OCI-LY7 (cell line): ENCODE data around the gene ICAM2. TPM values are rescaled to one million over a fixed set of nuclear protein-coding genes. Genes with fewer than 3 reads are reported as not detected.
A peak's percentile ranks its signal among the peaks of the same experiment; 100 is the strongest.

Source experiments
- BruUV-seq: library from RNA; stranded (reverse); fragments of 400-500 nt; replicated peaks from 2 replicates; lab custom pipeline; 2021; lab: Mats Ljungman, UMichigan
- CTCF ChIA-PET: fragments of 300-600 bp; sonication (Branson Sonifier 250); formaldehyde crosslinking; loops from one replicate; lab custom pipeline; 2022; ENCODE audit warnings: antibody characterized with exemption; ENCODE audit not compliant: unreplicated experiment; lab: Charles Lee
- POLR2A ChIA-PET: fragments of 300-600 bp; sonication (Branson Sonifier 250); formaldehyde crosslinking; loops from one replicate; lab custom pipeline; 2022; ENCODE audit warnings: antibody characterized with exemption; lab: Charles Lee
- DNase-seq: peaks from one replicate; pipeline ENCODE4 v3.0.0-alpha.2; 2015; ENCODE audit warnings: low spot score
- H2AFZ ChIP-seq: fragments of 200-600 bp; sonication (generic), shearing (Covaris generic); 2 replicates; pipeline ENCODE4 v1.6.1; 2014; ENCODE audit warnings: mild to moderate bottlenecking, antibody characterized with exemption, low read length, moderate library complexity
- H3K27ac ChIP-seq: fragments of 200-600 bp; sonication (generic); 2 replicates; pipeline ENCODE4 v1.5.1; 2014; ENCODE audit warnings: mixed run types, low read depth, mild to moderate bottlenecking, moderate library complexity, low read length, inconsistent platforms; ENCODE audit not compliant: poor library complexity, severe bottlenecking
- H3K36me3 ChIP-seq: fragments of 200-600 bp; sonication (generic); 2 replicates; pipeline ENCODE4 v1.6.1; 2014; ENCODE audit warnings: mild to moderate bottlenecking, antibody characterized with exemption, low read length, moderate library complexity, mixed read lengths; ENCODE audit not compliant: insufficient read depth
- H3K4me1 ChIP-seq: fragments of 200-600 bp; sonication (generic); 2 replicates; pipeline ENCODE4 v1.5.1; 2014; ENCODE audit warnings: mild to moderate bottlenecking, low read length; ENCODE audit not compliant: insufficient read depth, poor library complexity, severe bottlenecking
- H3K4me2 ChIP-seq: fragments of 200-600 bp; sonication (generic); 2 replicates; pipeline ENCODE4 v1.6.1; 2014; ENCODE audit warnings: mild to moderate bottlenecking, low read length
- H3K4me3 ChIP-seq: fragments of 200-600 bp; sonication (generic); 2 replicates; pipeline ENCODE4 v1.5.1; 2014; ENCODE audit warnings: mild to moderate bottlenecking, low read depth, low read length; ENCODE audit not compliant: poor library complexity, severe bottlenecking
- H3K79me2 ChIP-seq: fragments of 200-600 bp; sonication (generic); 2 replicates; pipeline ENCODE4 v1.6.1; 2016; ENCODE audit warnings: low read depth, mild to moderate bottlenecking, low read length, moderate library complexity, mixed read lengths; ENCODE audit not compliant: insufficient read depth
- H3K9me2 ChIP-seq: fragments of 200-600 bp; sonication (generic); 2 replicates; pipeline ENCODE4 v1.6.1; 2016; ENCODE audit warnings: mild to moderate bottlenecking, low read length, mixed read lengths; ENCODE audit not compliant: insufficient read depth
- H3K9me3 ChIP-seq: fragments of 200-600 bp; sonication (generic); 2 replicates; pipeline ENCODE4 v1.6.1; 2014; ENCODE audit warnings: mild to moderate bottlenecking, mixed run types, low read length, mixed read lengths
- H4K20me1 ChIP-seq: fragments of 200-600 bp; sonication (generic); 2 replicates; pipeline ENCODE4 v1.6.1; 2014; ENCODE audit warnings: mild to moderate bottlenecking, antibody characterized with exemption, low read length, moderate library complexity, mixed read lengths; ENCODE audit not compliant: insufficient read depth
- EZH2phosphoT487 ChIP-seq: fragments of 200-600 bp; sonication (generic); IDR thresholded peaks from 2 replicates; pipeline ENCODE4 v1.6.1; 2018; ENCODE audit warnings: low read depth, borderline replicate concordance, mild to moderate bottlenecking, mixed run types, antibody characterized with exemption, low read length, moderate library complexity, mixed read lengths
- intact Hi-C: fragments of 100-400 bp; cut with micrococcal nuclease; formaldehyde crosslinking; loops from one replicate; pipeline ENCODE4 v1.10.0; 2022; ENCODE audit not compliant: unreplicated experiment
- total RNA-seq, 2 experiments: library from RNA; depleted of rRNA in 1 of 2; stranded (reverse); fragments of >200 nt in 1 of 2; shearing (Covaris generic) in 1 of 2; gene quantifications; 2 replicates each; pipeline ENCODE4 v1.2.3, GENCODE V29; 2014 to 2022
- TF ChIP-seq, protein P1 (sequence below): fragments of 200-600 bp; sonication (generic); conservative IDR thresholded peaks from 2 replicates; pipeline ENCODE4 v1.5.1; 2014; ENCODE audit warnings: mild to moderate bottlenecking, antibody characterized with exemption, low read length, moderate library complexity, mixed read lengths

The ICAM2 gene
- total RNA-seq, 2 experiments from 2014 or later: 88.7 to 112 TPM

DNA sequence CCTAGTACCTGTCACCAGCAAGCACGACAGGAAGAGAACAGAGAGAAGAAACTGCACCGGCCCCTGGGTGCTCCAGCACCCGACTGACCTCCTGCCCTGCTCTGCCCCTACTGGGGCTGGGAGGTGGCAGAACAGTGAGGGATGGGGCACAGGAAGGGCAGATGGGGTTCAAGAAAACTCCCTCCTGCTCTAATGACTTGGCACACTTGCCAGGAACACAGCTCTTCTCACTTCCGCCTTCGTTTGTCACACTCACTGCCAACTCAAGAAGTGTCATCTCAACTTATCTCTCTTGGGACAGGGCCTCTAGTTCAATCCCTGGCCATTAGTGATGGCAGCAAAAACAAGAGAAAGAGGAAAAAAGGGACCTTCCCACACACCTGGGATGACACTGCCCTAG, 42.7 kb upstream of the ICAM2 start:
- Histone ChIP-seq H3K4me3 (no peak overlapping the region), H4K20me1 (no peaks in the 10 kb centered on the region), H3K79me2 (no peaks in the 10 kb centered on the region), H3K4me1 (peaks cover 64% of the 10 kb centered on the region), H3K27ac (peak overlapping the region; percentile 36), H2AFZ (peak overlapping the region; percentile 15; the same call in 1 of the 2 replicates), H3K4me2 (peak overlapping the region; percentile 47), H3K9me2 (no peaks in the 10 kb centered on the region), H3K9me3 (0 out of 2 replicates have a peak, but pooled peaks cover 2% of the 10 kb centered on the region), H3K36me3 (peaks cover 46% of the 10 kb centered on the region)
- ChIA-PET CTCF (interaction anchor here (0.6 to 4.6 kb wide), 6 partner anchors 13 to 351 kb away, joined by 3 to 41 read pairs (median 4); no protein-coding TSS in a partner anchor), POLR2A (interaction anchor here (0.6 to 2.1 kb wide), 7 partner anchors 12 to 167 kb away, joined by 3 to 17 read pairs (median 5); partner anchors contain the start of gene ERN1)
- peak; percentile 60 for DNase-seq
- intact Hi-C loops: loop anchor here (1.0 kb wide), 2 partner anchors 10 to 70 kb away; no protein-coding TSS in a partner anchor
- TF ChIP-seq EZH2phosphoT487: no peak
- TF ChIP-seq, protein P1, sequence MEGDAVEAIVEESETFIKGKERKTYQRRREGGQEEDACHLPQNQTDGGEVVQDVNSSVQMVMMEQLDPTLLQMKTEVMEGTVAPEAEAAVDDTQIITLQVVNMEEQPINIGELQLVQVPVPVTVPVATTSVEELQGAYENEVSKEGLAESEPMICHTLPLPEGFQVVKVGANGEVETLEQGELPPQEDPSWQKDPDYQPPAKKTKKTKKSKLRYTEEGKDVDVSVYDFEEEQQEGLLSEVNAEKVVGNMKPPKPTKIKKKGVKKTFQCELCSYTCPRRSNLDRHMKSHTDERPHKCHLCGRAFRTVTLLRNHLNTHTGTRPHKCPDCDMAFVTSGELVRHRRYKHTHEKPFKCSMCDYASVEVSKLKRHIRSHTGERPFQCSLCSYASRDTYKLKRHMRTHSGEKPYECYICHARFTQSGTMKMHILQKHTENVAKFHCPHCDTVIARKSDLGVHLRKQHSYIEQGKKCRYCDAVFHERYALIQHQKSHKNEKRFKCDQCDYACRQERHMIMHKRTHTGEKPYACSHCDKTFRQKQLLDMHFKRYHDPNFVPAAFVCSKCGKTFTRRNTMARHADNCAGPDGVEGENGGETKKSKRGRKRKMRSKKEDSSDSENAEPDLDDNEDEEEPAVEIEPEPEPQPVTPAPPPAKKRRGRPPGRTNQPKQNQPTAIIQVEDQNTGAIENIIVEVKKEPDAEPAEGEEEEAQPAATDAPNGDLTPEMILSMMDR: no peak
- BruUV-seq: no TSS peak

DNA sequence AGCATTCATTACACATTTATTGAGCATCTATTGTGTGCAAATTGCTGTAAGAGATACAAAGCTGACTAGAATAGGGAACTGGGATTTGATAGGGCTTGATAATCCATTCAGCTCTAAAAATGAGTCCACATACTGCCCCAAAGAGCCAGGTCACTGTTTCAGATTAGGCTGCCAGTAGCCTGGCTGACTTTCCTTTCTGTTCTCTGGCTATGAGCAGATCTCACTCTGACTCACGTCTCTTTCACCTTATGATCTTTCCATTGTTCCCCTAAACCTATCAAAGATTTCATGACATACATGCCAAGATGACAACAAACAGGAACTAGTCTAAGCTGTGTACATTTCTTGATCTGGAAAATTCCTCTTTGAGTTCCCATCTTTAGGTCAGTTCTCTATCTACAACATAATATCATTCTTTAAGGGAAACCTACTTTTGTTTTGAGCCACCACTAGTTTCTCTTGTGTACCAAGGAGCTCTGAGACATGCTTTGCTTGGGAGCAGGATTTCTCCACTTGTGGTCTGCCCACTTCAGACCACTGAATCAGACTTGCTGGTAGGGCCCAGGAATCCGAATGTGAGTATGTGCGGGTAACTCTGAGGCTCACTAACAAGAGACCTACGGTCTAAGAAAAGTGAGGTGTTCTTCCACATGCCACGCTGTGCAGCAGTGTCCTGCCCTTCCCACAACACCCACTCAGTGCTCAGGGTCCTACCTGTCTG, 40.9 kb upstream of the ICAM2 start:
- BruUV-seq: no TSS peak
- Histone ChIP-seq H3K36me3 (peaks cover 32% of the 10 kb centered on the region; the same call in 1 of the 2 replicates), H2AFZ (no peak overlapping the region), H3K4me3 (no peak overlapping the region), H3K9me3 (no peaks in the 10 kb centered on the region), H3K79me2 (no peaks in the 10 kb centered on the region), H3K27ac (no peak overlapping the region), H4K20me1 (no peaks in the 10 kb centered on the region), H3K4me1 (peaks cover 72% of the 10 kb centered on the region), H3K9me2 (no peaks in the 10 kb centered on the region), H3K4me2 (no peak overlapping the region)
- ChIA-PET POLR2A (interaction anchor here (0.9 to 1.3 kb wide), 4 partner anchors 14 to 60 kb away, joined by 3 to 6 read pairs (median 4); no protein-coding TSS in a partner anchor), CTCF (interaction anchor here (1.3 to 4.6 kb wide), 2 partner anchors 32 to 71 kb away, joined by 3 to 41 read pairs; no protein-coding TSS in a partner anchor)
- no peak for DNase-seq
- intact Hi-C loops: no loop called here
- TF ChIP-seq EZH2phosphoT487: no peak
- TF ChIP-seq, protein P1: no peak
